ENCODE data around the gene PAX2.

Gene PAX2

DNA sequence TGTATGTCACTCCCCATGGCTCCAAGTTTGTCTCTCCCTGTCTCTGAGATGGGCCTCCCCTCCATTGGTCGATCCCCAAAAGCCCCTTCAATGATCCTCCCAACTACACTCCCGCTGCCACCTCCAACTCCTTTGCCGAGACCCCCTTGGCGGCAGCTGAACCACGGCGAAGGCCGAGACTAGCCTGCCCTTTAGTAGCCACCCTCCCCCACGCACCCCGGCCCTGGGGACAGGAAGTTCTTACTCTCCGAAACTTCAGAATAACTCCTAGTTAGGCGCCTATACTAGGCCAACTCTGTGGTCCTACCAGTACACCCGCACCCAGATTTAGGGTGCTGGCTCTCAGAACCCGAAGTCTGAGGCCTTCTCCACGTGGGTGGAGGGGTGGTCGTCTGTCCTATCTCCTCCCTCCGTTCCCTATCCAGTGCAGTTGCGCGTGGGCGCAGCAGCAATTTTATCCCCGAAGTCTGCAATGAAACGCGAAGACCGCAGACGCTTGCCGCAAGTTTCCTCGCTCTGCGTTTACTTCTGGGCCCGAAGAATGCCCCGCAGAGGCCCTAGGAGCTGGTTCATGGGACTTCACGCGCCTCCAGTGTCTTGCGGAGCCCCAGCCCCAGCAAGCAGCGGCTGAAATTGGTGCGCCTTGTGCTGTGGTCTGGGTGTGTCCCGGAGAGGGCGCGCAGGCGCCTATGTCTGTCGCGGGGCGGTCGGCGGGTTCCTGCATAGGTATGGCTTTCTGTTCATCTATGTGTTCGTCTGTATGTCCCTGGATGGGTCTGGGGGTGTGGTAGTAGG is 84.7 kb downstream of the PAX2 start:
- DNase-seq (ENCODE audit: extremely low spot score) = no peak
- ChIA-PET POLR2A (no interaction called here), CTCF (no interaction called here)
- TF ChIP-seq, protein P1, sequence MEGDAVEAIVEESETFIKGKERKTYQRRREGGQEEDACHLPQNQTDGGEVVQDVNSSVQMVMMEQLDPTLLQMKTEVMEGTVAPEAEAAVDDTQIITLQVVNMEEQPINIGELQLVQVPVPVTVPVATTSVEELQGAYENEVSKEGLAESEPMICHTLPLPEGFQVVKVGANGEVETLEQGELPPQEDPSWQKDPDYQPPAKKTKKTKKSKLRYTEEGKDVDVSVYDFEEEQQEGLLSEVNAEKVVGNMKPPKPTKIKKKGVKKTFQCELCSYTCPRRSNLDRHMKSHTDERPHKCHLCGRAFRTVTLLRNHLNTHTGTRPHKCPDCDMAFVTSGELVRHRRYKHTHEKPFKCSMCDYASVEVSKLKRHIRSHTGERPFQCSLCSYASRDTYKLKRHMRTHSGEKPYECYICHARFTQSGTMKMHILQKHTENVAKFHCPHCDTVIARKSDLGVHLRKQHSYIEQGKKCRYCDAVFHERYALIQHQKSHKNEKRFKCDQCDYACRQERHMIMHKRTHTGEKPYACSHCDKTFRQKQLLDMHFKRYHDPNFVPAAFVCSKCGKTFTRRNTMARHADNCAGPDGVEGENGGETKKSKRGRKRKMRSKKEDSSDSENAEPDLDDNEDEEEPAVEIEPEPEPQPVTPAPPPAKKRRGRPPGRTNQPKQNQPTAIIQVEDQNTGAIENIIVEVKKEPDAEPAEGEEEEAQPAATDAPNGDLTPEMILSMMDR (IDR thresholded peaks at IDR 0.05; ENCODE audit: control extremely low read depth, extremely low read depth, low read depth, missing control alignments) = no peak

DNA sequence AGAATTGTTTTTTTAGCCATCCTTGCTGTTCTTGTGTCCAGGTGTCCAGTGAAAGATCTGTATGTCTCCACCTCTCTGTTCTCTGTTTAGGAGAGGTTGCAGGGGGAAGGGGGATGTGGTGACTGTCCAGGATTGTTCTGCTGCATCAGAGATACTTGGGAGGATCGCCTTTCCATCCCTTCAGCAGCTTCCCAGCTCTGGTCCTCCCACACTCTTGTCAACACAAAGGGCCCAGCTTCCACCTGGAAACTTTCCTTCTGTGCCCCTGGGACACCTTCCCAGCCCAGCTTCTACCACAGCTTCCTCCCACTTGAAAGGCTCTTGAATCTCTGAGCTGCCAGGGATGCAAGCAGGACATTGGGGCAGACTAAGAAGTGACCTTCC is 85.3 kb downstream of the PAX2 start:
- CTCF ChIA-PET = no interaction called here
- POLR2A ChIA-PET = no interaction called here
- no peak for DNase-seq (ENCODE audit: extremely low spot score)
- TF ChIP-seq, protein P1 (IDR thresholded peaks at IDR 0.05; ENCODE audit: control extremely low read depth, extremely low read depth, low read depth, missing control alignments) = no peak

DNA sequence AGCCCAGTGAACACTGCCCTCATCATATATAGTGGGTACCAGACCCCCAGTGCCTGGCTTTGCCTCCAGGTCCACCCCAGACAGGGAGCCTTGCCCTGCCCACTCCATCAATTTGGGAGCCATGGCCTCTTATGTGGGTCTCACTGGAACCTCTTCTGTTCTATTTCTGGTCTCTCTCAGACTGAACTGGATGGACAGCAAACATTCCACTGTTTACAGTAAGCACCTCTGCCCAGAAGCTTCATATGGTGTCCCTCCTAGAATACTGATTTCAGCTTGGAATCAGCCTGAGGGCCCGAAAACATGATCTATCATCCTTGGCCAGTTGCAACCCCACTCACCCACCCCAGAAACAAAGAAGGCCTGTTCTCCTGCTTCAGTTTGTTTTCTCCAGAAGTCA is 86.4 kb downstream of the PAX2 start:
- DNase-seq (ENCODE audit: extremely low spot score) = no peak
- TF ChIP-seq, protein P1 (IDR thresholded peaks at IDR 0.05; ENCODE audit: control extremely low read depth, extremely low read depth, low read depth, missing control alignments) = no peak
- CTCF ChIA-PET = no interaction called here
- POLR2A ChIA-PET = no interaction called here

DNA sequence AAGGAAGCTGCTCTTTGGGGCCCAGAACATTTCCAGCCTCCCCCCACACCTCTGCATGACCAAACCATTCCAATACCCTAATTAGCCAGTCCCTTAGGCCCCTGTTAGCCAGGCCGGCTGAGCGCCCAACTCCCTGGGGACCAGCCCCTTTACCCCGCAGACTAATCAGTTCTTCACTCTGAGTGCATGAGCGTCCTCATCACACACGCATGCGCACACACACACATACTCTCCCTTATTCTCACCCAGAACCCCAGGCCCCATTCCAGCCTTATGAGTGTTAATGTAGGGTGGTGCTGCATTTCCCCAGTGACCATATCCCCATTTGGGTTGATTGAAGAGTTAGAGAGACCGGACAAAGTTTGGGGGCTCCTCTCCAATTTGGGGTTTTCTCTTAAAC is 90.4 kb downstream of the PAX2 start:
- POLR2A ChIA-PET = no interaction called here
- TF ChIP-seq, protein P1 (IDR thresholded peaks at IDR 0.05; ENCODE audit: control extremely low read depth, extremely low read depth, low read depth, missing control alignments) = no peak
- no peak for DNase-seq (ENCODE audit: extremely low spot score)
- CTCF ChIA-PET = no interaction called here

DNA sequence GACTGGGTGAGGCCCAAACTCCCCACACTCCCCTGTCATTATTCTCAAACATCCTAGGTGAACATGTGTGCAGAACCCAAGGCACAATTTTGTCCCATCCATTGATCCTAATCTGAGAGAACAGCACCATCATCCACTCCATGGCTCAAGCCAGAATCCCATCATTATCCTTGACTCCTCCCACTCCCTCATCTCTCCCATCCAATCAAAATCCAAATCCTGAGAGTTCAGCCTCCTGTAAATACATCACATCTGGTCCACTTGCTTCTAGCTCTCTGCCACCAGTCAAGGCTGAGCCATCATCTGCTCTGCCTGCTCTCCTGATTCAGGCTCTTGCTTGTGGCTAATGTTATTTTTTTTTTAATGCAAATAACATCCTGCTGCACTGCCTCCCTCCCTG is 91.5 kb downstream of the PAX2 start:
- DNase-seq (ENCODE audit: extremely low spot score) = no peak
- POLR2A ChIA-PET = no interaction called here
- TF ChIP-seq, protein P1 (IDR thresholded peaks at IDR 0.05; ENCODE audit: control extremely low read depth, extremely low read depth, low read depth, missing control alignments) = no peak
- CTCF ChIA-PET = no interaction called here

DNA sequence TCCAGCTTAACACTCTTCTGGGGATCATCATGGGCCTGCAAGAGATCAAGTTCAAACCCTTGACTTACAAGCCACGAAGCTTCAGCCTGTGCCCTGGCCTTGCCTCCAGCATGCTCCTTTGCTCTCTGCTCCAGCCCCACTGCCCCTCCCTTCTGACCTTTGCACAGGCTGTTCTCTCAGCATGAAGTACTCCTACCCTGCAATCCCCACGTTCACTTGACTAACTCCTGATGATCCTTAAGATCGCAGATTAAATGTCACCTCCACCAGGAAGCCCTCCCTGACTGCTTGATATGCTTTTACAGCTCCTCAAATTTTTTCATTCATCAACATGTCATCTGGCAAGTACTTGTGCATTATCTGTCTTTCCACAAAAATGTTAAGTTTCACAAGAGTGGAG is 91.9 kb downstream of the PAX2 start:
- TF ChIP-seq, protein P1 (IDR thresholded peaks at IDR 0.05; ENCODE audit: control extremely low read depth, extremely low read depth, low read depth, missing control alignments) = no peak
- no peak for DNase-seq (ENCODE audit: extremely low spot score)
- ChIA-PET POLR2A (no interaction called here), CTCF (no interaction called here)
